C4-2B (cell line): ENCODE measurements around the gene KRTAP5-6.

Source experiments
- H3K27ac ChIP-seq: fragments of 450-650 bp; 2 replicates; pipeline ENCODE4 v1.5.1; 2017
- CTCF ChIP-seq: fragments of 450-650 bp; conservative IDR thresholded peaks from 2 replicates; pipeline ENCODE4 v1.5.1; 2017; ENCODE audit warnings: mild to moderate bottlenecking
- ZFX ChIP-seq: fragments of 450-650 bp; IDR thresholded peaks from 2 replicates; pipeline ENCODE4 v1.6.1; 2017

KRTAP5-6 gene

GRCh38 chr11:1740786-1741530 is 44.0 kb downstream of the KRTAP5-6 start:
- TF ChIP-seq ZFX (no peak), CTCF (no peak)
- no peak overlapping the region for H3K27ac ChIP-seq

DNA sequence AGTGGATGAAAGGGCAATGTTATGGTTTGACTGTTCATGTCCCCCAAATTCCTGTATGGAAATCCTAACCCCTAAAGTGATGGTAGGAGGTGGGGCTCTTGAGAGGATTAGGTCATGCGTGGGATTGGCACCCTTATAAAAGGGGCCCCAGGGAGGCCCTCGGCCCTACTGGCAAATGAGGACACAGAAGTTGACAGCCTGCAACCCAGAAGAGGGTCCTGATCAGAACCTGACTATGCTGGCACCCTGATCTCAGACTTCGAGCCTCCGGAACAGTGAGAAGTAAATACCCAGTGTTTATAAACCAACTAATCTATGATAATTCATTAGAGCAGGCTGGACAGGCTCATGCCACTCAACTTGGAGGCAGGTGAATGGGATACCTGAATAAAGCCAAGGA is 44.7 kb downstream of the KRTAP5-6 start:
- no peak overlapping the region for H3K27ac ChIP-seq
- TF ChIP-seq CTCF (no peak), ZFX (no peak)

DNA sequence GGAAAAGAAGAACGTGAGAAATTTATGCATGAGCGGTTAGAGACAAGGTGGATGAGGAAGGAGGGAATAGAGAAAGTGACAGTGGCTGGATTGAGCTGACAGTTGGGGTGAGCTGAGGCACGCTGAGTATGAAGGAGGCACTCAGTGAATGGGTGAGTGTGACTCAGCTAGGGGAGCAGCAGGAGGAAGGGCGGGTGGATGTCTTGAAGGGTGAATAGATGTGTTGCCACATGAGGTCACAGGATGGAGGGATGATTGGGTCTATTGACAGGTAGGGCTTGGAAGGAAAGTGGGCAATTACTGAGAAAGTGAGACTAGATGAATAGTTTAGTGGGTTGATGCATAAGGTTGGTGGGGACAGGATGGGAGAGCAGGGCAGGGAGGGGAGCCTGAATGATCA is 45.4 kb downstream of the KRTAP5-6 start:
- H3K27ac ChIP-seq: no peak overlapping the region
- TF ChIP-seq CTCF (no peak), ZFX (no peak)

DNA sequence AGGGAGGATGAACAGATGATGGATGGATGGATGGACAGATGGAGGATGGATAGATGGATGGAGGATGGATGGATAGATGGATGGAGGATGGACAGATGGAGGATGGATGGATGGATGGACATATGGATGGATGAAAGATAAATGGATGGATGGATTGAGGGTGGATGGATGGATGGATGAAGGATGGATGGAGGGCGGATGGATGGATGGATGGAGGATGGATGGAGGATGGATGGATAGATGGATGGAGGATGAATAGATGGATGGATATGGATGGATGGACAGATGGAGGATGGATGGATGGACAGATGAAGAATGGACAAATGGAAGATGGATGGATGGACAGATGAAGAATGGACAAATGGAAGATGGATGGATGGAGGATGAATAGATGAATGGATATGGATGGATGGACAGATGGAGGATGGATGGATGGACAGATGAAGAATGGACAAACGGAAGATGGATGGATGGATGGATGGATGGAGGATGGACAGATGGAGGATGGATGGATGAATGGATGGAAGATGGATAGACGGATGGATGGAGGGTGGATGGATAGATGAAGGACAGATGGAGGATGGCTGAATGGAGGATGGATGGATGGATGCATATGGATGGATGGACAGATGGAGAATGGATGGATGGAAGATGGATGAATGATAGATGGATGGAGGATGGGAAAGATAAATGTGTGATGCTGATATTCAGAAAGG is 46.0 kb downstream of the KRTAP5-6 start:
- no peak for TF ChIP-seq CTCF
- TF ChIP-seq ZFX: no peak
- H3K27ac ChIP-seq: no peak overlapping the region

- H3K27ac ChIP-seq: no peak overlapping the region
- TF ChIP-seq CTCF (no peak), ZFX (no peak)
Observed at GRCh38 chr11:1743585-1744136, 46.7 kb downstream of the KRTAP5-6 start.

- TF ChIP-seq ZFX: no peak
- TF ChIP-seq CTCF: no peak
Observed at GRCh38 chr11:1744137-1744886, 47.3 kb downstream of the KRTAP5-6 start.

More at GRCh38 chr11:1744137-1744886, 47.3 kb downstream of the KRTAP5-6 start:
- H3K27ac ChIP-seq: no peak overlapping the region
